Measurements from ENCODE around the gene AOC3.
"Not testable (repeated sequence)": the region's sequence is repeated elsewhere in the genome, so short reads cannot be mapped to it uniquely, and the experiment has no call there.

Gene AOC3

DNA sequence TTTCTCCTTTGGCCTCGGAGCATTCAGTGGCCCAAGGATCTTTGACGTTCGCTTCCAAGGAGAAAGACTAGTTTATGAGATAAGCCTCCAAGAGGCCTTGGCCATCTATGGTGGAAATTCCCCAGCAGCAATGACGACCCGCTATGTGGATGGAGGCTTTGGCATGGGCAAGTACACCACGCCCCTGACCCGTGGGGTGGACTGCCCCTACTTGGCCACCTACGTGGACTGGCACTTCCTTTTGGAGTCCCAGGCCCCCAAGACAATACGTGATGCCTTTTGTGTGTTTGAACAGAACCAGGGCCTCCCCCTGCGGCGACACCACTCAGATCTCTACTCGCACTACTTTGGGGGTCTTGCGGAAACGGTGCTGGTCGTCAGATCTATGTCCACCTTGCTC, 1.4 kb downstream of the AOC3 start:
- H3K9me3 Mint-ChIP-seq: no peaks in the 10 kb centered on the region
- H3K4me1 Mint-ChIP-seq: peaks cover 6% of the 10 kb centered on the region
- DNase-seq (ENCODE audit: low spot score in 2 of 2) (no peak), ATAC-seq (no peak)
- H3K36me3 Mint-ChIP-seq: no peaks in the 10 kb centered on the region
- no peak overlapping the region for H3K4me3 Mint-ChIP-seq
- H3K27ac Mint-ChIP-seq: no peak overlapping the region

DNA sequence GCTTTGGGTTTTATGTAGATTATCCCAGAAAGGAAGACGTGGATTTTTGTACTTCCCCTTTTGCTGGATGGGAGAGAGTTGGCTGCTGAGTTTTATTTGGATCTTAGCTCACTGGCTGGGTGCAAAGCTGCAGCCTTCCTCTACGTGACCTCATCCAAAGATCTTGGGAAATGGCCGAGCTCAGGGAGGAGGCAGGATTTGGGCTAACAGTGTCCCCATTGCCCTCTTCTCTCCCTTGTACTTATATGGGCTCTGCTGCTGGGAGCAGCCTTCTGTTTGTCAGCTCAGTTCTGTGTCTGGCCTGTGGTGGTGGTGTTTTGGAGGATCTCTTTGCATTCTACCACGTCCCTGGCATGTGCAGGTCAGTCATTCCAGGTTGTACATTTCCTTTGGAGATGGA, 2.0 kb downstream of the AOC3 start:
- Mint-ChIP-seq H3K4me1 (peaks cover 6% of the 10 kb centered on the region), H3K27ac (no peak overlapping the region)
- ATAC-seq: no peak

DNA sequence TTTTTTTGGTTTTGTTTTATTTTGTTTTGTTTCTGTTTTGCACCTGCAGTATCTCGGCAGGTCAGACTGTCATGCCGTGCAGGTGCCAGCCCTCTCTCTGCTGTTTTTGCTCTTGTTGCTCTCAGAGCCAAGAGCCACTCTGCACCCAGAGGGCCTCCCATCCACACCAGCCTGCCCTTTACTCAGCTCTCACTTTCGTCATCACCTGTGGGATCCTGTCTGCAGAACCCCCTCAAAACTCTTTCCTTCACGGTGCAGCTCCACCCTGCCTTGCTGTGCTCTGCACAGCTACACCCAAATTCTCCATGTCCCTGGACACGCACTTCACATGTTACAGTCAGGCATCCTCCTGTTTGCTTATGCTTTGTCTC, 2.6 kb downstream of the AOC3 start:
- no peak overlapping the region for H3K4me3 Mint-ChIP-seq
- H3K4me1 Mint-ChIP-seq: peaks cover 6% of the 10 kb centered on the region
- ATAC-seq (no peak), DNase-seq (ENCODE audit: low spot score in 2 of 2) (no peak)
- H3K36me3 Mint-ChIP-seq: no peaks in the 10 kb centered on the region
- H3K27ac Mint-ChIP-seq: no peak overlapping the region
- no peaks in the 10 kb centered on the region for H3K9me3 Mint-ChIP-seq

More for the DNA sequence above, 2.0 kb downstream of the AOC3 start:
- no peaks in the 10 kb centered on the region for H3K9me3 Mint-ChIP-seq
- no peak for DNase-seq (ENCODE audit: low spot score in 2 of 2)
- H3K4me3 Mint-ChIP-seq: no peak overlapping the region
- H3K36me3 Mint-ChIP-seq: no peaks in the 10 kb centered on the region

DNA sequence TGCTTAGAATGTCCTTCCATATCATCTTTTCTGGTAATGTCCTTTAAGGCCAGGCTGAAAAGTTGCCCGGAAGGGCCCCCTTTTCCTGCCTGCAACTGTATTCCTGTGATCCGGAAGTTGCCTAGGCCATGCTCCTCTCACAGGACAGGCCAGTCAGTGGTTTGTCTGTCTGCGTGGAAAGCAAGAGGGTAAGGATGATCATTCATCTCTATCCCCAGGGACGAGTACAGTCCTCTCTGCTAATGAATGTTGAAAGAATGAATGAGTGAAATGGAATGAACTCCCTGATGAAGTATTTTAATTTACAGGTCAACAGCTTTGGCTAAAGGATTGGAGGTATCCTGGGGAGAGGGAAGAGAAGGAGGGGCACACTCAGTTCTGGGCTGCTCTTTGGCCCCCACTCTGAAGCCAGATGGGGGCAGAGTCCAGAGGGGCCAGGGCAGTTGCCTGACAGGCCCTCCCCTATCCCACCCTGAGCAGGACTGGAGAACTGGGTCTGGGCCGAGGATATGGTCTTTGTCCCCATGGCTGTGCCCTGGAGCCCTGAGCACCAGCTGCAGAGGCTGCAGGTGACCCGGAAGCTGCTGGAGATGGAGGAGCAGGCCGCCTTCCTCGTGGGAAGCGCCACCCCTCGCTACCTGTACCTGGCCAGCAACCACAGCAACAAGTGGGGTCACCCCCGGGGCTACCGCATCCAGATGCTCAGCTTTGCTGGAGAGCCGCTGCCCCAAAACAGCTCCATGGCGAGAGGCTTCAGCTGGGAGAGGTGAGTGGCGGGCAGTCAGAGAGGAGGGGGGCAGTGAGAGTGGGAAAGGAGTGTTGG, 3.2 kb downstream of the AOC3 start:
- Mint-ChIP-seq H3K36me3 (no peaks in the 10 kb centered on the region), H3K4me1 (peaks cover 6% of the 10 kb centered on the region), H3K4me3 (no peak overlapping the region), H3K9me3 (no peaks in the 10 kb centered on the region), H3K27ac (no peak overlapping the region)
- ATAC-seq (no peak), DNase-seq (ENCODE audit: low spot score in 2 of 2) (no peak)

DNA sequence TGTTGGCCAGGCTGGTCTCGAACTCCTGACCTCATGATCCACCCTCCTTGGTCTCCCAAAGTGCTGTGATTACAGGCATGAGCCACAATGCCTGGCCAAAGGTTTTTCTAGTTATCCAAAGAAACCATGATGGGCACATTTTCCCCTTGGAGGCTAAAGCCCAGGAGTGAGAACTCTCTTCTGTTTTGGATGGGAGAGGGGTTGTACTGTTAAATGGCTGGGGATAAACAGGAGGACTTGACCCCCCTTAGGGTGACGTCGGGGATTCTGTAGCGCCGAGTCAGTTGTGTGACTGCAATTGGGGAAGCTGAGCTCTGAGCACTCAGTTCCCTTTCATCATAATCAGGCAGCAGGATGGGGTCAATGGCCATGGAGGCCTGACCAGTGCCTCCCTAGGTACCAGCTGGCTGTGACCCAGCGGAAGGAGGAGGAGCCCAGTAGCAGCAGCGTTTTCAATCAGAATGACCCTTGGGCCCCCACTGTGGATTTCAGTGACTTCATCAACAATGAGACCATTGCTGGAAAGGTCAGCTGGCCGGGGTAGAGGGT, 4.1 kb downstream of the AOC3 start:
- H3K4me1 Mint-ChIP-seq: peaks cover 6% of the 10 kb centered on the region
- no peak overlapping the region for H3K4me3 Mint-ChIP-seq
- H3K9me3 Mint-ChIP-seq: no peaks in the 10 kb centered on the region
- ATAC-seq (no peak), DNase-seq (ENCODE audit: low spot score in 2 of 2) (no peak)
- no peak overlapping the region for H3K27ac Mint-ChIP-seq
- no peaks in the 10 kb centered on the region for H3K36me3 Mint-ChIP-seq

DNA sequence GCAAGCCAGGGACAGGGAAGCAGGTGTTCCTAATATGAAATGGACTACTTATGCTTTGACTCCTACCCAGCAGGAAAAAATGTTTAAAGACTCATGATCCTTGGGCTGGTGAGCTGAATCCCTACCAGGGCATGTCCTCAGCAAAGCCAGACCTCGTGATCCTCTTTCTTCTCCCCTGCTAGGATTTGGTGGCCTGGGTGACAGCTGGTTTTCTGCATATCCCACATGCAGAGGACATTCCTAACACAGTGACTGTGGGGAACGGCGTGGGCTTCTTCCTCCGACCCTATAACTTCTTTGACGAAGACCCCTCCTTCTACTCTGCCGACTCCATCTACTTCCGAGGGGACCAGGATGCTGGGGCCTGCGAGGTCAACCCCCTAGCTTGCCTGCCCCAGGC, 5.1 kb downstream of the AOC3 start:
- not testable (repeated sequence) for H3K4me3 Mint-ChIP-seq, H3K27ac Mint-ChIP-seq, H3K4me1 Mint-ChIP-seq

DNA sequence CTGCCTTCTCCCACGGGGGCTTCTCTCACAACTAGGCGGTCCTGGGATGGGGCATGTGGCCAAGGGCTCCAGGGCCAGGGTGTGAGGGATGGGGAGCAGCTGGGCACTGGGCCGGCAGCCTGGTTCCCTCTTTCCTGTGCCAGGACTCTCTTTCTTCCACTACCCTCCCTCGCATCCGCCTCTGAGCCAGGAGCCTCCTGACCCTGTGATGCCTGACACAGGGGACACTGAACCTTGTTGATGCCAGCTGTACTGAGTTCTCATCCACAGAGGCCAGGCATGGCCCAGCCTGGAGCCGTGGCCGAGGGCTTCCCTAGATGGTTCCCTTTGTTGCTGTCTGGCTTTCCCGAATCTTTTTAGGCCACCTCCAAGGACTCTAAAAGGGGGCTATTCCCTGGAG, 5.5 kb downstream of the AOC3 start:
- not testable (repeated sequence) for DNase-seq (ENCODE audit: low spot score in 2 of 2); ATAC-seq; H3K36me3 Mint-ChIP-seq; H3K4me1 Mint-ChIP-seq; H3K27ac Mint-ChIP-seq; H3K4me3 Mint-ChIP-seq; H3K9me3 Mint-ChIP-seq

More for the DNA sequence above, 5.1 kb downstream of the AOC3 start:
- not testable (repeated sequence) for ATAC-seq; H3K36me3 Mint-ChIP-seq; DNase-seq (ENCODE audit: low spot score in 2 of 2); H3K9me3 Mint-ChIP-seq

DNA sequence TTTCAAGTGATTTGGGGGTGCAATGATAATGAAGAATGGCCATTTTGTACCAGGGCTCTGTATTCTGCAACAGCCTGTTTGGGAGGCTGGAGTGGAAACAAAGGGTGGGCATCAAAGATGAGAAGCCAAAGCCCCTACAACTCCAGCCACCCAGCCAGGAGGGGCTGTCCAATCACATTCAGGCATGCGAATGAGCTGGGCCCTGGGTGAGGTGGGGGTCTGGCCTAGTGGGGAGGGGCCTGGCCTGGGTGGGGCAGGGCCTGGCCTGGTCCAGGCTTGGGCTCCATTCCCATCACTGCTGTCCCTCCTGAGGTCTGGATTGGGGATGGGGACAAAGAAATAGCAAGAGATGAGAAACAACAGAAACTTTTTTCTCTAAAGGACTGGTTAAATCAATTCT, 6.4 kb downstream of the AOC3 start:
- Mint-ChIP-seq H3K9me3 (no peaks in the 10 kb centered on the region), H3K4me3 (no peak overlapping the region), H3K4me1 (peaks cover 6% of the 10 kb centered on the region), H3K27ac (no peak overlapping the region), H3K36me3 (no peaks in the 10 kb centered on the region)
- DNase-seq (ENCODE audit: low spot score in 2 of 2) (no peak), ATAC-seq (no peak)

DNA sequence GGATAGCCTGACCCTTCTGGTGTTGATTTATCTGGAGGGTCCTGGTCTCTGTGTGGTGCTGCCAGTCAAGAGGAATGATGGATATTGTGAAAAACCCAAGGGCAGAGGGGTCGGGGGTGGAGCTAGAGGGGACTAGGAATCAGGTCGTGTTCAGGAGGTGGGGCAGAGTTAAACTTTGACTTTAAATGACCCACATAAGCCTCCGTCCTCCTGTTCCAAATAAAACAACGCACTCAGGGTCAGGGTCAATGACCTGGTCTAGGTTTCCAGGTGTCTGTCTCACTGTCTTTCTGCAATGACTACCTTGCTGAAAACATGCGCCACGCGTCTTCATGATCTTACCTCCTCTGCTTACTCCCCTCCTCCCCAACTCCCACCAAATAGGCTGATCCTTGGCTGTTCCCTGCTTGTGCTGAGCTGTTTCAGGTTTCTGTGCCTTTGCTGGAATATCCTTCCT, 14.7 kb downstream of the AOC3 start:
- Mint-ChIP-seq H3K36me3 (no peaks in the 10 kb centered on the region), H3K4me3 (no peak overlapping the region), H3K9me3 (no peaks in the 10 kb centered on the region), H3K4me1 (no peaks in the 10 kb centered on the region), H3K27ac (no peak overlapping the region)
- DNase-seq (ENCODE audit: low spot score in 2 of 2) (no peak), ATAC-seq (no peak)

DNA sequence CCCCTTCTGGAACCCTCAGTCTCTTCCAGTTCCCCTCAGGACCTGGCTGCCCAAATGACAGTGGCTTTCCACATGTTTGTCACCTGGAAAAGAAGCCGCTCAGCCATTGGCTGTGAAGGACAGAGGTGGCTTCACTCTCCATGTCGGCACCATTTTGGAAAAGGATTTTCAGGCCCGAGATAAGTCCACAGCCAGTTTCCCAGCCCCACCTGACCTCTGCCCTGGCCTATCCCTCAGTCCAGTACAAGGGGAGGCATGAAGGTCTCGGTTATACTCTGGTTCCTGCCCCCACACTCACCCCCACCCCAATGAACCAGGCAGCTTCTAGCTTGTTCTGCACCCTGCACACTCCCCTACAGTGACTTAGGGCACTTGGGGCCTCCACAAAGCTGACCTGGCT, 15.2 kb downstream of the AOC3 start:
- no peak overlapping the region for H3K27ac Mint-ChIP-seq
- ATAC-seq: no peak
- no peaks in the 10 kb centered on the region for H3K9me3 Mint-ChIP-seq
- H3K36me3 Mint-ChIP-seq: no peaks in the 10 kb centered on the region
- DNase-seq (ENCODE audit: low spot score in 2 of 2): no peak
- H3K4me3 Mint-ChIP-seq: no peak overlapping the region
- no peaks in the 10 kb centered on the region for H3K4me1 Mint-ChIP-seq

DNA sequence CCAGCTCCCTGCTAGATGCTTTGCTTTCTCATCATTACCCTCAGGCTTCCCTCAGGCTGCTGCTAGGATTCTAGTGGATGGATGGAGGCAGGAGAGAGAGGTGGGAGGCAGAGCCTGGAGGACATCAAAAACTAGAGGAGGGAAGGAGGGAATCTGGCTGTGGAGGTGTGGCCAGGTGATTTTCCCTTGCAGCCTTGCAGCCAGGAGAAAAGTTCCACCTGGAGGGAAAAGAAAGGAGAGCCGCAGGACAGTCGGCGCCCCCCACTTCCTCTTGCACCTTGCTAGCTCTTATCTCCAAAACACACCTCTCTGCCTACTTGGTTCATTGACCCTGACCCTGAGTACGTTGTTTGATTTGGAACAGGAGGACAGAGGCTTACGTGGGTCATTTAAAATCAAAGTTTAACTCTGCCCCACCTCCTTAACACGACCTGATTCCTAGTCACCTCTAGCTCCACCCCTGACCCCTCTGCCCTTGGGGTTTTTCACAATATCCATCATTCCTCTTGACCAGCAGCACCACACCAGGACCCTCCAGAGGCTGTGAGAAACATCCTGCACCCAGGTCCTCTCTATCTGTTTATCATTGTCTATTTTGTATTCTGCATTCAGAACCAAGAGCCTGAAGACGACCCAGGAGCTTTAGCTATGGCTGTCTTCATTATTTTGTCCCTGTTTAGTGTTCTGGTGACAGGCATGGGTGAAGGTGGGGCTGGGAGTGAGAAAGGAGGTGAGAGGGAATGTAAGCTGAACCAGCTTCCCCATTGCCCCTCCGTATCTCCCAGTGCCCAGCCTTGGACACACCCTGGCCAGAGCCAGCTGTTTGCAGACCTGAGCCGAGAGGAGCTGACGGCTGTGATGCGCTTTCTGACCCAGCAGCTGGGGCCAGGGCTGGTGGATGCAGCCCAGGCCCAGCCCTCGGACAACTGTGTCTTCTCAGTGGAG, 15.9 kb downstream of the AOC3 start:
- H3K36me3 Mint-ChIP-seq: no peaks in the 10 kb centered on the region
- no peak overlapping the region for H3K4me3 Mint-ChIP-seq
- no peak for DNase-seq (ENCODE audit: low spot score in 2 of 2)
- no peaks in the 10 kb centered on the region for H3K9me3 Mint-ChIP-seq
- no peak for ATAC-seq
- no peak overlapping the region for H3K27ac Mint-ChIP-seq
- H3K4me1 Mint-ChIP-seq: no peaks in the 10 kb centered on the region

DNA sequence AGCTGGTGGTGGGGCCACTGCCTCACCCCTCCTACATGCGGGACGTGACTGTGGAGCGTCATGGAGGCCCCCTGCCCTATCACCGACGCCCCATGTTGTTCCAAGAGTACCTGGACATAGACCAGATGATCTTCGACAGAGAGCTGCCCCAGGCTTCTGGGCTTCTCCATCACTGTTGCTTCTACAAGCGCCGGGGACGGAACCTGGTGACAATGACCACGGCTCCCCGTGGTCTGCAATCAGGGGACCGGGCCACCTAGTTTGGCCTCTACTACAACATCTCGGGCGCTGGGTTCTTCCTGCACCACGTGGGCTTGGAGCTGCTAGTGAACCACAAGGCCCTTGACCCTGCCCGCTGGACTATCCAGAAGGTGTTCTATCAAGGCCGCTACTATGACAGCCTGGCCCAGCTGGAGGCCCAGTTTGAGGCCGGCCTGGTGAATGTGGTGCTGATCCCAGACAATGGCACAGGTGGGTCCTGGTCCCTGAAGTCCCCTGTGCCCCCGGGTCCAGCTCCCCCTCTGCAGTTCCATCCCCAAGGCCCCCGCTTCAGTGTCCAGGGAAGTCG, 16.8 kb downstream of the AOC3 start:
- DNase-seq (ENCODE audit: low spot score in 2 of 2); H3K36me3 Mint-ChIP-seq; H3K4me3 Mint-ChIP-seq; H3K4me1 Mint-ChIP-seq; ATAC-seq; H3K27ac Mint-ChIP-seq; H3K9me3 Mint-ChIP-seq: not testable (repeated sequence)

DNA sequence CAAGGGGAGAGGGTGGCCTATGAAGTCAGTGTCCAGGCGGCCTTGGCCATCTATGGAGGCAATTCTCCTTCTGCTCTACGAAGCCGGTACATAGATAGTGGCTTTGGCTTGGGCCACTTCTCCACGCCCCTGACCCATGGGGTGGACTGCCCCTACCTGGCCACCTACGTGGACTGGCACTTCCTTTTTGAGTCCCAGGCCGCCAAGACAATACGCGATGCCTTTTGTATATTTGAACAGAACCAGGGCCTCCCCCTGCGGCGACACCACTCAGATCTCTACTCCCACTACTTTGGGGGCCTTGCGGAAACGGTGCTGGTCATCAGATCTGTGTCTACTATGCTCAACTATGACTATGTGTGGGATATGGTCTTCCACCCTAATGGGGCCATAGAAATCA, 17.3 kb downstream of the AOC3 start:
- no peaks in the 10 kb centered on the region for H3K36me3 Mint-ChIP-seq
- no peak overlapping the region for H3K4me3 Mint-ChIP-seq
- ATAC-seq: no peak
- DNase-seq (ENCODE audit: low spot score in 2 of 2): no peak
- no peak overlapping the region for H3K27ac Mint-ChIP-seq
- no peaks in the 10 kb centered on the region for H3K4me1 Mint-ChIP-seq
- H3K9me3 Mint-ChIP-seq: no peaks in the 10 kb centered on the region

DNA sequence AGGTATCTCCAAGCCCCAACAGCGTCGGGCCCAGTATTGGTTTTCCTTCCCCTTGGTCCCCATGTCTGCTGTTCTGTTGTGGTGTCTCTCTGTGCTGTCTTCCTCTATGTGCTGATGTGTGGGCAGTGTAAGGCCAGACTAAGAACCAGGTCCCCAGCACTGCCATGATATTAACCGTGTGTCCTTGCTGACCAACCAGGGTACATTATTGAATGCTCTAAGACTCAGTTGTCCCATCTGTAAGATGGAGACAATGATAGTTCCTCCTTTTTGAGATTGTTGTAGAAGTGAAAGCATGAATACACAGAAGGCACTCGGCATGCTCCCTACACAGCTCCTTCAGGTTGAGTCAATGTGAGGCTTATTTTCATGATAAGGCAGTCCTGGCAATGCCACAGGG, 20.6 kb downstream of the AOC3 start:
- ATAC-seq (no peak), DNase-seq (ENCODE audit: low spot score in 2 of 2) (no peak)
- Mint-ChIP-seq H3K36me3 (no peaks in the 10 kb centered on the region), H3K4me1 (no peaks in the 10 kb centered on the region), H3K4me3 (no peak overlapping the region), H3K9me3 (no peaks in the 10 kb centered on the region), H3K27ac (no peak overlapping the region)

DNA sequence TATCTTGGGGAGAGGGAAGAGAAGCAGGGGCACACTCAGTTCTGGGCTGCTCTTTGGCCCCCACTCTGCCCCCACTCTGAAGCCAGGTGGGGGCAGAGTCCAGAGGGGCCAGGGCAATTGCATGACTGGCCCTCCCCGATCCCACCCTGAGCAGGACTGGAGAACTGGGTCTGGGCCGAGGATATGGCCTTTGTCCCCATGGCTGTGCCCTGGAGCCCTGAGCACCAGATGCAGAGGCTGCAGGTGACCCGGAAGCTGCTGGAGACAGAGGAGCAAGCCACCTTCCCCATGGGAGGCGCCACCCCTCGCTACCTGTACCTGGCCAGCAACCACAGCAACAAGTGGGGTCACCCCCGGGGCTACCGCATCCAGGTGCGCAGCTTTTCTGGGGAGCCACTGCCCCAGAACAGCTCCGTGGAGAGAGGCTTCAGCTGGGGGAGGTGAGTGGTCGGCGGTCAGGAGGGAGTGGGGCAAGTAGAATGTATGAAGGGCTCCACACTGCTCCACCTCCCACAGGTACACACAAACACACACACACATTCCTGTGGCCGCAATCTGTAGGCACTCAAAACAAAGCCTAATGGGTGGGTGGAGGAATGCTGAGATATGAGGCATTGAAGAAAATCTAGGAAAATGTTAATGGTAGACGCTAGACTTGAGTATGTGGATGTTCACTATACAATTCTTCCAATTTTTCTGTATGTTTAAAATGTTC, 21.4 kb downstream of the AOC3 start:
- ATAC-seq (no peak), DNase-seq (ENCODE audit: low spot score in 2 of 2) (no peak)
- Mint-ChIP-seq H3K36me3 (no peaks in the 10 kb centered on the region), H3K4me3 (no peak overlapping the region), H3K27ac (no peak overlapping the region), H3K9me3 (no peaks in the 10 kb centered on the region), H3K4me1 (no peaks in the 10 kb centered on the region)
